AG04450 (cell line): Measurements from ENCODE around the gene IL36G. TPM values are rescaled to one million over a fixed set of nuclear protein-coding genes. Genes with fewer than 3 reads are reported as not detected.

ENCODE experiments used
- CTCF ChIA-PET: fragments of 300-600, 350-600 bp; formaldehyde crosslinking; extraction: SDS; loops from one replicate; lab custom pipeline; 2022; ENCODE audit warnings: antibody characterized with exemption, inconsistent platforms; lab: Charles Lee
- POLR2A ChIA-PET: fragments of 350-600 bp; formaldehyde crosslinking; extraction: SDS; loops from one replicate; lab custom pipeline; 2021; ENCODE audit warnings: antibody characterized with exemption, inconsistent platforms; lab: Yijun Ruan, JAX
- DNase-seq: peaks from one replicate; pipeline ENCODE4 v3.0.0-alpha.2; 2011; ENCODE audit warnings: low read depth, low spot score
- H3K27ac ChIP-seq: one replicate; pipeline ENCODE4 v1.5.1; 2012; ENCODE audit warnings: low read depth, low read length, control low read depth
- H3K27me3 ChIP-seq: one replicate; pipeline ENCODE4 v1.6.0; 2012; ENCODE audit warnings: low read length; ENCODE audit not compliant: control insufficient read depth, insufficient read depth
- H3K4me3 ChIP-seq: 2 replicates; pipeline ENCODE4 v1.5.1; 2011; ENCODE audit warnings: mild to moderate bottlenecking, low read depth, low read length, control low read depth
- H3K9me3 ChIP-seq: 2 replicates; pipeline ENCODE4 v1.5.1; 2012; ENCODE audit warnings: low read length; ENCODE audit not compliant: control insufficient read depth, insufficient read depth
- polyA plus RNA-seq: library from polyadenylated mRNA; depleted of rRNA; stranded (reverse); fragments of >200 nt; gene quantifications from 2 replicates; pipeline ENCODE4 v1.2.3, GENCODE V29; 2011; rRNA removed
- small RNA-seq: library from RNA; depleted of rRNA; stranded (forward); fragments of <200 nt; gene quantifications from one replicate; pipeline ENCODE3, GENCODE V24; 2012; ENCODE audit warnings: low read depth; ENCODE audit not compliant: insufficient read length
- TF ChIP-seq, protein P1 (sequence below): IDR thresholded peaks from 2 replicates; pipeline ENCODE4 v1.5.1; 2011; ENCODE audit warnings: low read depth, low read length, control low read depth, inconsistent platforms

Gene IL36G
- polyA plus RNA-seq, 1 experiment: not detected

DNA sequence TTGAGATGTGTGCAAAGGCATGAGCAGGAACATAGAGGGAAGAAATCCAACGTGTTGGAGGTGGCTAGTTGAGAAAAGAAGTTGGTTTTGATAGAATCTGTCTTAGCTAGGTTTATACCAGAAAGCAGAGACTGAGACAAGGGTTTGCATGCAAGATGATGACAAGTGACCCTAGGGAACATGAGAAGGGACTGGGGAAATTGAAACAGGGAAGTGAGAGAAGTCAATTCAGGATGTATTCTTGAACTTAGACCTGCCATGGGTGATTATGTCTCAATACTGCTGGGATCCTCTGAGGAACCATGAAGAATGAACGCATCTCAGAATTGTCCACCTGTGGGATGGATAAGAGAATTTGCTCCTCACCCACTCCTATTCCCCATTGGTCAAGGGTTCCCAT is 47.9 kb downstream of the IL36G start:
- H3K4me3 ChIP-seq: no peak overlapping the region
- no peak overlapping the region for H3K27ac ChIP-seq
- no peaks in the 10 kb centered on the region for H3K9me3 ChIP-seq
- POLR2A ChIA-PET: no interaction called here
- TF ChIP-seq, protein P1, sequence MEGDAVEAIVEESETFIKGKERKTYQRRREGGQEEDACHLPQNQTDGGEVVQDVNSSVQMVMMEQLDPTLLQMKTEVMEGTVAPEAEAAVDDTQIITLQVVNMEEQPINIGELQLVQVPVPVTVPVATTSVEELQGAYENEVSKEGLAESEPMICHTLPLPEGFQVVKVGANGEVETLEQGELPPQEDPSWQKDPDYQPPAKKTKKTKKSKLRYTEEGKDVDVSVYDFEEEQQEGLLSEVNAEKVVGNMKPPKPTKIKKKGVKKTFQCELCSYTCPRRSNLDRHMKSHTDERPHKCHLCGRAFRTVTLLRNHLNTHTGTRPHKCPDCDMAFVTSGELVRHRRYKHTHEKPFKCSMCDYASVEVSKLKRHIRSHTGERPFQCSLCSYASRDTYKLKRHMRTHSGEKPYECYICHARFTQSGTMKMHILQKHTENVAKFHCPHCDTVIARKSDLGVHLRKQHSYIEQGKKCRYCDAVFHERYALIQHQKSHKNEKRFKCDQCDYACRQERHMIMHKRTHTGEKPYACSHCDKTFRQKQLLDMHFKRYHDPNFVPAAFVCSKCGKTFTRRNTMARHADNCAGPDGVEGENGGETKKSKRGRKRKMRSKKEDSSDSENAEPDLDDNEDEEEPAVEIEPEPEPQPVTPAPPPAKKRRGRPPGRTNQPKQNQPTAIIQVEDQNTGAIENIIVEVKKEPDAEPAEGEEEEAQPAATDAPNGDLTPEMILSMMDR: no peak
- no peak for DNase-seq
- peaks cover 15% of the 10 kb centered on the region for H3K27me3 ChIP-seq
- CTCF ChIA-PET: no interaction called here

DNA sequence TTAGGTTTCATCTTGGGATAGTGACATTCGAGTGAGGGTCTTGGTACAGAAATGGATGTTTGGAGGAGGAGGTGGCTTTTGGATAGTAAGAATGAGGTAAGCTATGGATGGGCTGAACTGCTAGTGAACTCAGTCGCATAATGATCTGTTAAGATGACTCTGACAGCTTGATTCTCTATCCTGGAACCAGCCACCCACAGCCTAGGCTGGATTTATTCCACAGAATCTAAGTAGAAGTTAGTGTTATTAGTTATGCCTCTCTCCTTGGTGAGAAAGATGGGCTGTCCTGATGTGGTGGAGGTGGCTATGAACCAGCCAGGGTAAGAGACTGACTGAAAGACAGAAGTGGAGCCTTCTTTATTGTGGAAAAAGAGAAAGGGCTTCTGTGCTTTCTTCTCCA is 49.9 kb downstream of the IL36G start:
- POLR2A ChIA-PET: no interaction called here
- H3K9me3 ChIP-seq: no peaks in the 10 kb centered on the region
- TF ChIP-seq, protein P1: no peak
- CTCF ChIA-PET: no interaction called here
- H3K4me3 ChIP-seq: no peak overlapping the region
- peaks cover 21% of the 10 kb centered on the region for H3K27me3 ChIP-seq
- H3K27ac ChIP-seq: no peak overlapping the region
- DNase-seq: no peak

DNA sequence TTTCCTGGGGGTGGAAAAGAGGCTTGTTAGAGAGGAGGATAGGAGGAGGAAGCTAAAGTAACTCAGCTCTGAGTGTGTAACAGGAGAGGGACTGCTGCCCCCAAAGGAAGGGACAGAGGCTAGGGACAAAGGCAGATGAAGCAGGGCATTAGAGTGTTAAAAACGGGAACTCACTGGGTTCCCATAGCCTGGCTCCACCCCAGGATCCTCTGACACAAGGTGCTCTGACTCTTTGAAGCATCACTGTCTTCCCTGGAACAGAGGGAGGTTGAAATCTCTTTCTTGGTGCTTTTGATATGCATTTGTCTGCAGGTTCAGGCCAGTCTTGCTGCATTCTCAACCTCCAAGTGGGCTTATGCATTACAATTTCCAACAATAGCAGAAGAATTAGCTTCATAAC is 50.3 kb downstream of the IL36G start:
- peaks cover 22% of the 10 kb centered on the region for H3K27me3 ChIP-seq
- no peak for DNase-seq
- H3K27ac ChIP-seq: no peak overlapping the region
- TF ChIP-seq, protein P1: no peak
- ChIA-PET POLR2A (no interaction called here), CTCF (no interaction called here)
- H3K9me3 ChIP-seq: no peaks in the 10 kb centered on the region
- no peak overlapping the region for H3K4me3 ChIP-seq

DNA sequence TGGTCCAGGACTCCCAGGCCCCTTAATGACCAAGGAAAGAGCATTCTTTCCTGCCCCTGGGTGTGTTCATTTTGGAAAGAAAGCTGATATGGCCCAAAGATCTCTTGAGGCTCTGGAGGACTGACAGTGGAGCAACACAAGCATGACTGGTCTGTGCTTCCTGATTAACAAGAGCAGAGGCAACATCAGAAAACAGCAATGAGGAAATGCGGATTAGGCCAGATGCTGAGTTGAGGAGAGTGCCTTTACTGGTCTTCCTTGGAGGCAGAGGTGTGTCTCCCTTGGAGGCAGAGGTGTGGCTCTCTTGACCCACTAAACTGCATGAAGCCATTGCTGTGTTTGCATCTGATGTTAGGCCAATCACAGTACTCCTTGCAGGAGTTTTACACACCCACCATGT is 54.9 kb downstream of the IL36G start:
- TF ChIP-seq, protein P1: no peak
- Histone ChIP-seq H3K27ac (no peak overlapping the region), H3K4me3 (no peak overlapping the region), H3K9me3 (no peaks in the 10 kb centered on the region), H3K27me3 (peaks cover 14% of the 10 kb centered on the region)
- no peak for DNase-seq
- ChIA-PET POLR2A (no interaction called here), CTCF (no interaction called here)

DNA sequence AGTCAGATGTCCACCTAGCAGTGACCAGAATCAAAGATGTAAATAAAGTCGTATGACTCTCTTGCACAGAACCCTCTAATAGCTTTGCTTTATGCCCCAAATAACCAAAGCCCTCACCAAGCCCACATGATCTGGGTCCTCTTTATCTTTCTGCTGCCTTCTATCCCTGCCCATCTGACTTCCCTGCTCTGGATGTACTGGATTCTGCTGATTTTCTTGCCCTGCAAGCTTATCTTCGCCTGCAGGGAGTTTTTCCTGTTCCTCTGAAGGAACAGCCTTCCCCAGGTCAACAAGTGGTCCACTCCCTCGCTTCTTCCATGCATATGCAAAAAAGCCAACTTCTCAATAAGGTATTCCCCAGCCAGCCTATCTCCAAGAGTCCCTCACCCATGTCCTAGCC is 56.2 kb downstream of the IL36G start:
- H3K4me3 ChIP-seq: no peak overlapping the region
- no peak for DNase-seq
- peaks cover 18% of the 10 kb centered on the region for H3K27me3 ChIP-seq
- POLR2A ChIA-PET: no interaction called here
- H3K27ac ChIP-seq: no peak overlapping the region
- CTCF ChIA-PET: no interaction called here
- no peaks in the 10 kb centered on the region for H3K9me3 ChIP-seq
- TF ChIP-seq, protein P1: no peak

Small RNAs within 50 kb of the gene (small RNA-seq; reads per million reads assigned to genes)
- gene HMGN2P23: not detected

Other genes with a start within 250 kb of the IL36G start
- 2.9 and 4.4 TPM in 2 replicates for gene CKAP2L, start 213.4 kb upstream of the IL36G start, polyA plus RNA-seq
- 0.51 and 0.55 TPM in 2 replicates for gene IL1A, start 193.5 kb upstream of the IL36G start, polyA plus RNA-seq
- 2.3 and 2.4 TPM in 2 replicates for gene IL1B, start 141.2 kb upstream of the IL36G start, polyA plus RNA-seq
- gene IL37, start 66.8 kb upstream of the IL36G start, polyA plus RNA-seq: not detected in 2 replicates
- gene IL36A, start 27.5 kb downstream of the IL36G start, polyA plus RNA-seq: not detected in 2 replicates
- not detected in 2 replicates for gene IL36B, start 74.9 kb downstream of the IL36G start, polyA plus RNA-seq
- not detected in 2 replicates for gene IL36RN, start 81.2 kb downstream of the IL36G start, polyA plus RNA-seq
- not detected in 2 replicates for gene IL1F10, start 90.0 kb downstream of the IL36G start, polyA plus RNA-seq
- gene IL1RN, start 149.6 kb downstream of the IL36G start, polyA plus RNA-seq: not detected in 2 replicates
- gene PSD4, start 196.0 kb downstream of the IL36G start, polyA plus RNA-seq: 0.32 and 0.37 TPM in 2 replicates